Endothelial cell of umbilical vein (primary cell): Measurements from ENCODE around the gene CYB5D1. TPM values are rescaled to one million over a fixed set of nuclear protein-coding genes. Genes with fewer than 3 reads are reported as not detected.

ENCODE experiments used
- BruUV-seq: library from RNA; stranded (reverse); fragments of 400-500 nt; replicated peaks from 2 replicates; lab custom pipeline; 2021; lab: Mats Ljungman, UMichigan
- CTCF ChIA-PET: fragments of 300-600, 350-600 bp; sonication (Branson Sonifier 250); formaldehyde crosslinking; loops from one replicate; lab custom pipeline; 2021; ENCODE audit warnings: antibody characterized with exemption, inconsistent platforms; lab: Charles Lee
- POLR2A ChIA-PET: fragments of 300-600, 350-600 bp; sonication (Branson Sonifier 250); formaldehyde crosslinking; loops from one replicate; lab custom pipeline; 2021; ENCODE audit warnings: antibody characterized with exemption, inconsistent platforms; lab: Charles Lee
- DNase-seq: peaks from one replicate; pipeline ENCODE4 v3.0.0-alpha.2; 2011; ENCODE audit warnings: low read depth, low spot score
- FAIRE-seq: peaks from 2 replicates; lab custom pipeline; 2011; peaks lifted over from hg19 to GRCh38; lab: Jason Lieb, UNC
- H2AFZ ChIP-seq: 2 replicates; pipeline ENCODE4 v1.6.0; 2012; ENCODE audit warnings: low read depth, low read length, control low read depth, inconsistent platforms
- H3K27ac ChIP-seq: 2 replicates; pipeline ENCODE4 v1.5.1; 2011; ENCODE audit warnings: low read depth, mild to moderate bottlenecking, control low read depth, low read length, moderate library complexity; ENCODE audit not compliant: insufficient read depth
- H3K27me3 ChIP-seq, 2 experiments: 2 replicates each; pipeline versions ENCODE4 v1.6.0 to v1.6.1; 2011; ENCODE audit warnings: low read length in 2 of 2, mixed read lengths in 1 of 2; ENCODE audit not compliant: control insufficient read depth in 2 of 2, insufficient read depth in 2 of 2
- H3K36me3 ChIP-seq, 2 experiments: 2 replicates in 1 of 2; 3 replicates in 1 of 2; pipeline ENCODE4 v1.5.1; 2011; ENCODE audit warnings: low read length in 2 of 2, mild to moderate bottlenecking in 1 of 2, moderate library complexity in 1 of 2; ENCODE audit not compliant: control insufficient read depth in 2 of 2, insufficient read depth in 2 of 2; ENCODE audit errors: extremely low read depth in 1 of 2
- H3K4me1 ChIP-seq: 3 replicates; pipeline ENCODE4 v1.5.1; 2011; ENCODE audit warnings: mild to moderate bottlenecking, low read length; ENCODE audit not compliant: control insufficient read depth, insufficient read depth; ENCODE audit errors: extremely low read depth
- H3K4me2 ChIP-seq: 2 replicates; pipeline ENCODE4 v1.6.1; 2011; ENCODE audit warnings: low read length, control low read depth, mixed read lengths; ENCODE audit not compliant: insufficient read depth
- H3K4me3 ChIP-seq, 3 experiments: fragments of 200-600 bp in 1 of 3; sonication (generic), shearing (Covaris generic) in 1 of 3; replicated peaks in 1 of 3; 2 replicates each; pipeline ENCODE4 v1.5.1; 2011 to 2016; ENCODE audit warnings: control low read depth in 3 of 3, low read length in 3 of 3, mild to moderate bottlenecking in 2 of 3, inconsistent platforms in 1 of 3, low read depth in 1 of 3, moderate library complexity in 1 of 3; ENCODE audit not compliant: insufficient read depth in 1 of 3
- H3K79me2 ChIP-seq: 2 replicates; pipeline ENCODE4 v1.6.0; 2012; ENCODE audit warnings: low read length, inconsistent platforms; ENCODE audit not compliant: control insufficient read depth, insufficient read depth
- H3K9ac ChIP-seq: replicated peaks from 2 replicates; pipeline ENCODE3; 2011; ENCODE audit warnings: low read length, control low read depth; ENCODE audit not compliant: insufficient read depth; ENCODE audit errors: extremely low read depth
- H3K9me1 ChIP-seq: replicated peaks from 3 replicates; pipeline ENCODE4 v1.6.0; 2011; ENCODE audit warnings: mild to moderate bottlenecking, low read length; ENCODE audit not compliant: control insufficient read depth, insufficient read depth; ENCODE audit errors: extremely low read depth
- H3K9me3 ChIP-seq: replicated peaks from 2 replicates; pipeline ENCODE4 v1.5.1; 2012; ENCODE audit warnings: low read length, inconsistent platforms; ENCODE audit not compliant: control insufficient read depth, insufficient read depth
- H4K20me1 ChIP-seq: replicated peaks from 2 replicates; pipeline ENCODE3; 2011; ENCODE audit warnings: mild to moderate bottlenecking, low read length; ENCODE audit not compliant: control insufficient read depth, insufficient read depth; ENCODE audit errors: extremely low read depth
- CTCF ChIP-seq, 2 donors: IDR thresholded peaks; 1 replicate in 1 of 2; 2 replicates in 1 of 2; pipeline ENCODE4 v1.5.1; 2011; ENCODE audit warnings: low read length in 2 of 2, mild to moderate bottlenecking in 2 of 2, moderate library complexity in 2 of 2, control low read depth in 1 of 2, inconsistent platforms in 1 of 2, low read depth in 1 of 2; ENCODE audit not compliant: insufficient read depth in 1 of 2; ENCODE audit errors: extremely low read depth in 1 of 2
- EZH2 ChIP-seq: IDR thresholded peaks from 2 replicates; pipeline ENCODE4 v1.6.1; 2012; ENCODE audit warnings: borderline replicate concordance, low read depth, mild to moderate bottlenecking, moderate library complexity, low read length, inconsistent platforms; ENCODE audit not compliant: severe bottlenecking
- FOS ChIP-seq: IDR thresholded peaks from 2 replicates; pipeline ENCODE4 v1.6.1; 2011; ENCODE audit warnings: mild to moderate bottlenecking, low read length, moderate library complexity, borderline replicate concordance; ENCODE audit not compliant: insufficient read depth
- GATA2 ChIP-seq: IDR thresholded peaks from 2 replicates; pipeline ENCODE4 v1.7.0; 2011; ENCODE audit warnings: low read depth, mild to moderate bottlenecking, moderate library complexity, mixed read lengths, low read length; ENCODE audit not compliant: insufficient read length, insufficient read depth
- JUN ChIP-seq: IDR thresholded peaks from 2 replicates; pipeline ENCODE4 v1.6.1; 2011; ENCODE audit warnings: borderline replicate concordance, low read depth; ENCODE audit not compliant: insufficient read length, insufficient read depth
- MAX ChIP-seq: IDR thresholded peaks from 2 replicates; pipeline ENCODE4 v1.6.1; 2011; ENCODE audit not compliant: insufficient read depth, insufficient read length
- MYC ChIP-seq: IDR thresholded peaks from one replicate; pipeline ENCODE4 v1.6.1; 2011; ENCODE audit warnings: mild to moderate bottlenecking, low read depth, low read length
- POLR2A ChIP-seq: IDR thresholded peaks from 2 replicates; pipeline ENCODE4 v1.6.1; 2012; ENCODE audit warnings: low read depth, mild to moderate bottlenecking, control low read depth, low read length
- POLR2AphosphoS5 ChIP-seq: IDR thresholded peaks from 2 replicates; pipeline ENCODE4 v1.6.1; 2012; ENCODE audit warnings: low read depth, mild to moderate bottlenecking, control low read depth, low read length, moderate library complexity; ENCODE audit not compliant: insufficient read depth
- dilution Hi-C: fragments of 300-500 bp; cut with MboI; formaldehyde crosslinking; loops from one replicate; pipeline ENCODE4 v1.15.0; 2019; ENCODE audit warnings: low sequenced_read_pairs; ENCODE audit not compliant: extremely low pct_ligation_motif_present
- intact Hi-C: fragments of 100-400 bp; cut with micrococcal nuclease; formaldehyde crosslinking; loops from one replicate; pipeline ENCODE4 v1.10.0; 2022
- polyA plus RNA-seq, 4 experiments: library from polyadenylated mRNA; depleted of rRNA in 3 of 4; stranded (reverse) in 3 of 4; unstranded in 1 of 4; fragments of >200 nt; gene quantifications; 2 replicates each; pipeline versions ENCODE4 v1.2.1 to v1.2.3, GENCODE V29; 2011 to 2012; ENCODE audit warnings: missing spikeins in 1 of 4
- total RNA-seq: library from RNA; stranded (reverse); gene quantifications from 2 replicates; pipeline ENCODE4 v1.2.3, GENCODE V29; 2021

The CYB5D1 gene
- total and polyA plus RNA-seq, 2 donors (not counting 3 experiments of a cell fraction or from before 2014, with no cell fraction given): 9.4 to 18.1 TPM

- Histone ChIP-seq H3K4me3 (no peak overlapping the region), H3K9ac (no peak overlapping the region), H3K4me2 (no peak overlapping the region), H3K36me3 (no peaks in the 10 kb centered on the region), H3K27me3 (peaks cover 9 to 13% of the 10 kb centered on the region in 2 experiments), H3K4me1 (no peaks in the 10 kb centered on the region), H3K9me1 (no peaks in the 10 kb centered on the region), H2AFZ (no peak overlapping the region), H3K79me2 (no peaks in the 10 kb centered on the region), H4K20me1 (no peaks in the 10 kb centered on the region), H3K27ac (no peak overlapping the region), H3K9me3 (no peaks in the 10 kb centered on the region)
- dilution Hi-C loops: no loop called here
- POLR2A ChIA-PET: interaction anchor here (0.6 kb wide), 1 partner anchor 96 kb away, joined by 5 read pairs; no protein-coding TSS in a partner anchor
- DNase-seq (no peak), FAIRE-seq (no peak)
- TF ChIP-seq JUN (no peak), MAX (no peak), GATA2 (no peak), POLR2A (no peak), FOS (no peak), CTCF (IDR thresholded peaks at IDR 0.05; ENCODE audit: extremely low read depth in 1 of 2, insufficient read depth in 1 of 2, low read depth in 1 of 2, low read length in 2 of 2) (no peak), MYC (no peak), POLR2AphosphoS5 (no peak), EZH2 (no peak)
- intact Hi-C loops: no loop called here
- no TSS peak for BruUV-seq
- CTCF ChIA-PET: interaction anchor here (1.1 to 2.5 kb wide), 5 partner anchors 48 to 224 kb away, joined by 3 to 11 read pairs (median 3); no protein-coding TSS in a partner anchor
Observed at GRCh38 chr17:7816926-7817642, 40.7 kb upstream of the CYB5D1 start.
